Measurements from ENCODE around the gene SPOP.
A peak's percentile ranks its signal among the peaks of the same experiment; 100 is the strongest.
"Not testable (repeated sequence)": the region's sequence is repeated elsewhere in the genome, so short reads cannot be mapped to it uniquely, and the experiment has no call there.

Gene SPOP

GRCh38 chr17:49677933-49678847 is at the start of gene SPOP:
TSS of gene SPOP (minus strand) at chr17:49678097. CDS start at chr17:49622810, 55,287 bp downstream.
- Mint-ChIP-seq H3K27me3 (no peaks in the 10 kb centered on the region), H3K36me3 (ENCODE audit: insufficient read depth) (peaks cover 37% of the 10 kb centered on the region), H3K4me1 (peaks cover 42% of the 10 kb centered on the region), H3K9me3 (no peaks in the 10 kb centered on the region), H3K4me3 (peak within 1 kb of the TSS; percentile 78), H3K27ac (ENCODE audit: low read depth) (peak within 1 kb of the TSS; percentile 94)
- ATAC-seq (replicated peaks; ENCODE audit: extremely low read depth, poor library complexity, severe bottlenecking), result peak; percentile 88
- peak; percentile 96 to 98 for DNase-seq (ENCODE audit: low spot score in 2 of 2)

GRCh38 chr17:49727380-49727779 is 49.5 kb upstream of the SPOP start:
- Mint-ChIP-seq H3K4me1 (peaks cover 65% of the 10 kb centered on the region), H3K4me3 (no peak overlapping the region), H3K36me3 (ENCODE audit: insufficient read depth) (peaks cover 54% of the 10 kb centered on the region), H3K27me3 (no peaks in the 10 kb centered on the region), H3K27ac (ENCODE audit: low read depth) (no peak overlapping the region), H3K9me3 (no peaks in the 10 kb centered on the region)
- DNase-seq (ENCODE audit: low spot score in 2 of 2), result no peak
- no peak for ATAC-seq (replicated peaks; ENCODE audit: extremely low read depth, poor library complexity, severe bottlenecking)

GRCh38 chr17:49725452-49726130 is 47.7 kb upstream of the SPOP start:
- H3K4me1 Mint-ChIP-seq, result peaks cover 61% of the 10 kb centered on the region
- H3K36me3 Mint-ChIP-seq (ENCODE audit: insufficient read depth), result peaks cover 56% of the 10 kb centered on the region
- peak overlapping the region; percentile 80 for H3K27ac Mint-ChIP-seq (ENCODE audit: low read depth)
- H3K4me3 Mint-ChIP-seq, result no peak overlapping the region
- DNase-seq (ENCODE audit: low spot score in 2 of 2) (no peak), ATAC-seq (replicated peaks; ENCODE audit: extremely low read depth, poor library complexity, severe bottlenecking) (no peak)
- no peaks in the 10 kb centered on the region for H3K9me3 Mint-ChIP-seq
- H3K27me3 Mint-ChIP-seq, result no peaks in the 10 kb centered on the region

- not testable (repeated sequence) for H3K4me3 Mint-ChIP-seq; ATAC-seq (replicated peaks; ENCODE audit: extremely low read depth, poor library complexity, severe bottlenecking); DNase-seq (ENCODE audit: low spot score in 2 of 2); H3K27me3 Mint-ChIP-seq; H3K9me3 Mint-ChIP-seq
- Mint-ChIP-seq H3K36me3 (ENCODE audit: insufficient read depth) (peaks cover 58% of the 10 kb centered on the region), H3K4me1 (peaks cover 61% of the 10 kb centered on the region), H3K27ac (ENCODE audit: low read depth) (peak overlapping the region; percentile 80)
Observed at GRCh38 chr17:49724552-49724951, 46.7 kb upstream of the SPOP start.

- H3K36me3 Mint-ChIP-seq (ENCODE audit: insufficient read depth), result peaks cover 58% of the 10 kb centered on the region
- no peaks in the 10 kb centered on the region for H3K27me3 Mint-ChIP-seq
- peaks cover 51% of the 10 kb centered on the region for H3K4me1 Mint-ChIP-seq
- no peak for DNase-seq (ENCODE audit: low spot score in 2 of 2)
- H3K27ac Mint-ChIP-seq (ENCODE audit: low read depth), result peak overlapping the region; percentile 80
- no peaks in the 10 kb centered on the region for H3K9me3 Mint-ChIP-seq
- no peak for ATAC-seq (replicated peaks; ENCODE audit: extremely low read depth, poor library complexity, severe bottlenecking)
- H3K4me3 Mint-ChIP-seq, result no peak overlapping the region
Observed at GRCh38 chr17:49723423-49723822, 45.5 kb upstream of the SPOP start.

- Mint-ChIP-seq H3K27me3 (no peaks in the 10 kb centered on the region), H3K36me3 (ENCODE audit: insufficient read depth) (peaks cover 70% of the 10 kb centered on the region), H3K4me1 (peaks cover 51% of the 10 kb centered on the region), H3K27ac (ENCODE audit: low read depth) (peak overlapping the region; percentile 80), H3K9me3 (no peaks in the 10 kb centered on the region), H3K4me3 (no peak overlapping the region)
- DNase-seq (ENCODE audit: low spot score in 2 of 2) (no peak), ATAC-seq (replicated peaks; ENCODE audit: extremely low read depth, poor library complexity, severe bottlenecking) (no peak)
Observed at GRCh38 chr17:49722066-49722465, 44.2 kb upstream of the SPOP start.

- Mint-ChIP-seq H3K36me3 (ENCODE audit: insufficient read depth) (peaks cover 76% of the 10 kb centered on the region), H3K27ac (ENCODE audit: low read depth) (peak overlapping the region; percentile 99), H3K4me3 (peak overlapping the region; percentile 10), H3K27me3 (no peaks in the 10 kb centered on the region), H3K4me1 (peaks cover 52% of the 10 kb centered on the region), H3K9me3 (no peaks in the 10 kb centered on the region)
- DNase-seq (ENCODE audit: low spot score in 2 of 2), result no peak
- no peak for ATAC-seq (replicated peaks; ENCODE audit: extremely low read depth, poor library complexity, severe bottlenecking)
Observed at GRCh38 chr17:49717371-49717861, 39.5 kb upstream of the SPOP start.

- Mint-ChIP-seq H3K4me3 (peak overlapping the region; percentile 66), H3K9me3 (no peaks in the 10 kb centered on the region), H3K27ac (ENCODE audit: low read depth) (peak overlapping the region; percentile 99), H3K36me3 (ENCODE audit: insufficient read depth) (peaks cover 78% of the 10 kb centered on the region), H3K27me3 (no peaks in the 10 kb centered on the region), H3K4me1 (peaks cover 51% of the 10 kb centered on the region)
- ATAC-seq (replicated peaks; ENCODE audit: extremely low read depth, poor library complexity, severe bottlenecking) (no peak), DNase-seq (ENCODE audit: low spot score in 2 of 2) (no peak)
Observed at GRCh38 chr17:49716668-49717364, 38.9 kb upstream of the SPOP start.

GRCh38 chr17:49715717-49716279 is 37.9 kb upstream of the SPOP start:
- ATAC-seq (replicated peaks; ENCODE audit: extremely low read depth, poor library complexity, severe bottlenecking) (peak; percentile 78), DNase-seq (ENCODE audit: low spot score in 2 of 2) (peak in 1 of 2 donors; percentile 68)
- peak overlapping the region; percentile 66 for H3K4me3 Mint-ChIP-seq
- H3K9me3 Mint-ChIP-seq, result no peaks in the 10 kb centered on the region
- peaks cover 75% of the 10 kb centered on the region for H3K36me3 Mint-ChIP-seq (ENCODE audit: insufficient read depth)
- no peaks in the 10 kb centered on the region for H3K27me3 Mint-ChIP-seq
- H3K4me1 Mint-ChIP-seq, result peaks cover 57% of the 10 kb centered on the region
- peak overlapping the region; percentile 99 for H3K27ac Mint-ChIP-seq (ENCODE audit: low read depth)

GRCh38 chr17:49715216-49715615 is 37.3 kb upstream of the SPOP start:
- Mint-ChIP-seq H3K4me1 (peaks cover 57% of the 10 kb centered on the region), H3K27ac (ENCODE audit: low read depth) (peak overlapping the region; percentile 99), H3K4me3 (peak overlapping the region; percentile 66), H3K36me3 (ENCODE audit: insufficient read depth) (peaks cover 75% of the 10 kb centered on the region), H3K9me3 (no peaks in the 10 kb centered on the region), H3K27me3 (no peaks in the 10 kb centered on the region)
- DNase-seq (ENCODE audit: low spot score in 2 of 2) (peak in 1 of 2 donors; percentile 61), ATAC-seq (replicated peaks; ENCODE audit: extremely low read depth, poor library complexity, severe bottlenecking) (peak; percentile 69)

GRCh38 chr17:49708515-49709183 is 30.8 kb upstream of the SPOP start:
- peak; percentile 3 for ATAC-seq (replicated peaks; ENCODE audit: extremely low read depth, poor library complexity, severe bottlenecking)
- DNase-seq (ENCODE audit: low spot score in 2 of 2), result no peak
- peak overlapping the region; percentile 98 for H3K4me3 Mint-ChIP-seq
- no peaks in the 10 kb centered on the region for H3K9me3 Mint-ChIP-seq
- H3K4me1 Mint-ChIP-seq, result peaks cover 54% of the 10 kb centered on the region
- H3K27me3 Mint-ChIP-seq, result no peaks in the 10 kb centered on the region
- peak overlapping the region; percentile 97 for H3K27ac Mint-ChIP-seq (ENCODE audit: low read depth)
- peaks cover 52% of the 10 kb centered on the region for H3K36me3 Mint-ChIP-seq (ENCODE audit: insufficient read depth)
